Renal cortex interstitium (tissue), 11 donors: ENCODE data around the gene APBB2. TPM values are rescaled to one million over a fixed set of nuclear protein-coding genes. Genes with fewer than 3 reads are reported as not detected.
"Not testable (repeated sequence)": the region's sequence is repeated elsewhere in the genome, so short reads cannot be mapped to it uniquely, and the experiment has no call there.

ENCODE experiments used
- DNase-seq, 11 donors: peaks; one replicate each; pipeline ENCODE4 v3.0.0-alpha.2; 2013; ENCODE audit warnings: low read depth in 9 of 11, low spot score in 4 of 11; ENCODE audit errors: extremely low read depth in 1 of 11
- polyA plus RNA-seq, 3 donors: library from polyadenylated mRNA; unstranded; fragments of 120-200 nt; gene quantifications; one replicate each; pipeline ENCODE4 v1.2.1, GENCODE V29; 2013; ENCODE audit not compliant: insufficient read length in 3 of 3

The APBB2 gene
- polyA plus RNA-seq, 3 donors, result 53.1 to 59.3 (median 55.8) TPM

DNA sequence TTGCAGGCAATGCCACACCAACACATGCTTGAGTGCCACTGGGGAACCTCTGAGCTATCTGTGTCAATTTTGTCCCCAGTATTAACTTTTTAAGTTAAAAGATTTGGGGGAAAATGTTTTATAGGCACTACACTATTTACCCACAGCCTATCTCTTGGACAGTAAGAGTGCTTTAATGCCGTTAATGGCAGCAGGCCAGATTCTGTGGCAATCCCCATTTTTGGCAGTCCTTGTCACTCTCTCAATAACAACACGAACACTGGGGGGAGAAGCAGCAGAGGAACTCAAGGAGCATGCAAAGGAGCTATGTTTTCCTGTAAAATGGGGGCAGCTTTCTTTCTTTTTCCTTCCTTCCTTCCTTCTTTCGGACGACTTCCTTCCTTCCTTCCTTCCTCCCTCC lies 296.0 kb downstream of the APBB2 start:
- no peak for DNase-seq

DNA sequence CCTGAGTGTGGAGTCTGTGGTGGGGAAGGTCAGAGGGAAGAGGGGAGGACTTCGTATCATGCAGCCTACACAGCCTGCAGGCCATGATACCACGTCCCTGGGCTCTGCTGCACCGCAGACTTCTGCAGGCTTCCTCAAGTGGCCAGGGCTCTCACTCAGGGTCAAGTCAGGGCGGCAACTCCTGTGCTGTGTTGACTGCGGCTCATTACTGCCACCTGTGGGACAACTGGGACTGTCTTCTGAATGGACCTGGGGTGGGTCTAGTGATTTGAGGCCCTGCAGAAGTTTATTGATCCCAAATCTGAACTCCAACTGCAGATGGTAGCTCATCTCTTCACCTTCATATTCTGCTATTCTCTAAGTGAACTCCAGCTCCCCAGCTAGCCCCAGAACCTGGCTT lies 297.5 kb downstream of the APBB2 start:
- no peak for DNase-seq

DNA sequence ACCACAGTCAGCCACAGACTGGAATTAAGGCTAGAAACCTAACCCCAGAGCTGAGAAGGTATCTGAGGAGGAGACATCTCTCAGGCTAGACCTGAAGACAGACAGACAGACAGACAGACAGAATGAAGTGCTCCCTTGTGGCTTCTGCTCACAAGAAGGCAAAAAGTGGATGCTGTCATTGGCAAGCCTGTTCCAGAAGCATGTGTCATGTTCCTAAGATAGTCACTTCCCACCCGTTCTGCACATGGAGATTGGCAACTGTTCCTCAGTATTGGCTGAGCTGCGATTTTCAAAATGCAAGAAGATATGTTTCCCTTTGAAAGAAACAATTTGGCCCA lies 298.2 kb downstream of the APBB2 start:
- no peak for DNase-seq

DNA sequence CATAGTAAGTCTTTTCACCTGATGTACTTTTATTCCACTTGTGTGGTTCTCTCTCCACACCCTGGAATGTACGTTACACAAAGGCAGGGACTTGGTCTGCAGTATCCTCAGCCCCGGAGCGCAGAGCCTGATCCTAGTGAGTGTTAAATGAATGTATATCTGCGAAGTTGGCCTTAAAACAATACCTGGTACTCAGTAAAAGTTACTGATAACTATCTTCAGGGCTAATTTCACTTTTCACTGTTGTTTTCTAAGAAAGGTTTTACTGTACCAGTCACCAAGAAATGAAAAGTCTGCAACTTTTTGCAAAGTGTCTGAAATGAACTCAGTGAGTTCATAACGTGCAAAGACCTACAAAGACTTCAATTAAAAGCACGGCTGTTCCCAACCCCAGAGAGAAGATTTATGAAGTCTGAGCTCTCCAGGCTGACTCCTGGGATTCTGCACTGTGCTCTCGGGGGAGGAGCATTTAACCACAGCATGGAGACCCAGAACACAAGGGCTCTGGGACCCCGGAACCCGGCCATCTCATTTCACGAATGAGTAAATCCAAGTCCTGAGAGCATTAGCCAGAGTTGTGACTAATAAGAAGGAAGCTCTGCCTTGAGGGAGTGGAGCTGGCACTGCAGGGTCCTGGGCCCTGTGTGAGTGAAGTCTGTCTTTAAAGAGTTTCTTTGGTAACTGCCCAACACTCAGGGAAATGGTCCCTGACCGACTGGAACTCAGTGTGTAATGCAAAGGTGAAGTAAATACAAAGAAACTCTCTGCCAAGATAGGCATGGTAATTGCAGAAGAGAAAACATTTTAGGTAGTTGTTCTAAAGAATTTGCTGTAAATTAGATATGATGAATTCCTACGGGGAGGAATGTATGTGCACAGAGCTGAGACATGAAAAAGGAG lies 298.8 kb downstream of the APBB2 start:
- DNase-seq, result peak in 3 of 11 donors; percentile 24 to 33 (median 27)

DNA sequence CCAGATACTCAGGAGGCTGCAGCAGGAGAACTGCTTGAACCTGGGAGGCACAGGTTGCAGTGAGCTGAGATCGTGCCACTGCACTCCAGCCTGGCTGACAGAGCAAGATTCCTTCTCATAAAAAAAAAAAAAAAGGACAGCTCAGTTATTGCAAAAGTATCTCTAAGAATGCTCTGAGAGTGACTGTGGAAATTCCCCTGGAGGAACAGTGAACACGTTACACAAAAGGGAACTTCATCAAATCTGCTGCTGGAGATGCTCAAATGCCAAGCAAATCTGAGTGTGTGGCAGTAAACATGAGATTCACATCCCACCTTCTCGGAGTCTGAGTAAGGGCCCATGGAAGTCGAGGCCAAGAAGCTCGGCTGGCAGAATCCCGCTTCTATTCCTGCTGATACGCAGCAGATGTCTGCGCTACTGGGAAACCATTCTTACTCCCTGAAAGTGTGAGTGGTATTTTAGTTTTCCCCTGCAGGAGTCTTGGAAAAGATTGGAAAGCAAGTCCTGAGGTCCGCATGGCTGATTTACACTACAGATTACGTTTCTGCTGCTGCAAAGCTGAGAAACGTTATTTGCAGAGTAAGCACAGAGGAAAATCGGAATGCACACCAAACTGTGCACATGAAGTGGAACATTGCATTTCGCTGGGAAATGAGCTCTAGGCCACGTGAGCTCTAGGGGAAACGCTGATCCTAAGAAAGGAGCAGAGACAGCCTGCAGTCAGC lies 301.7 kb downstream of the APBB2 start:
- no peak for DNase-seq

DNA sequence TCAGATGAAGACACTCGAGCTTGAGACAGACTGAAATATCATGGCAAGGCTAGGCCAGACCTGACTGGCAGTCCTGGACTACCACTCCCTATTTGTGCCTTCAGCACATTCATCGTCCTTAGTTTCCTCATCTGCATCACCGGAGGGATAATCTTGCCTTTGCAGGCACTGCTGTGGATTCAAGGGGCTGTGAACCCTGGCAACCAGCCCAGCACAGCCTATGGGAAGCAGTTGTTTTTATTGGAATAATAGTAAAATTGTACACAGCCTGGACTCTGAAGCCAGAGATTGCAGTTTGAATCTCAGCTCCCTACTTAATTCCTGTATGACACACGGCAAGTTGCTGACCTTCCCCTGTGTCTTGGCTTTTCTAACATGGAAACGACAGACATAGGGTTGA lies 303.6 kb downstream of the APBB2 start:
- DNase-seq, result no peak

DNA sequence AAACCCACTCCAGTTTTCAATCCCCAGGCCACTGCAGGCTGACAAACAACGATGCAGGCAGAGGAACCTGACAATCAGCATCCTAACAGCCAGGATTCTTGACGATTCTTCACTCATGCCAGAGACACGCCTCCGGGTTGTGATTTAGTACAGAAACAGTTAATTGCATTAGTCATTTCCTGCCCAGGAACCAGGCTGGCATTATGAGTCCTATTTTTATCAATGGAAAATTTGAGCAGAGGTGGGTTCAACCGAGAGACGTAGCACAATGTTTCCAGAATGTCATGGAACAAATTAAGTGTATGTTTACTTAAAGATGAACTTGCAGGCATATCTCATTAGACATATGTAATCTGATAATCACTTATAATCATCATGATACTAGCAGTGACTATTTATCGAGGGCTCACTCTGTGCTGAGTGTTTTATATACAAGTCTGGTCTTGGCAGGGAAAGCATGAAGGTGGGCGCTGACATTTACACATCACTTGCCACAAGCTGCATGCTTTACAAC lies 304.9 kb downstream of the APBB2 start:
- no peak for DNase-seq

DNA sequence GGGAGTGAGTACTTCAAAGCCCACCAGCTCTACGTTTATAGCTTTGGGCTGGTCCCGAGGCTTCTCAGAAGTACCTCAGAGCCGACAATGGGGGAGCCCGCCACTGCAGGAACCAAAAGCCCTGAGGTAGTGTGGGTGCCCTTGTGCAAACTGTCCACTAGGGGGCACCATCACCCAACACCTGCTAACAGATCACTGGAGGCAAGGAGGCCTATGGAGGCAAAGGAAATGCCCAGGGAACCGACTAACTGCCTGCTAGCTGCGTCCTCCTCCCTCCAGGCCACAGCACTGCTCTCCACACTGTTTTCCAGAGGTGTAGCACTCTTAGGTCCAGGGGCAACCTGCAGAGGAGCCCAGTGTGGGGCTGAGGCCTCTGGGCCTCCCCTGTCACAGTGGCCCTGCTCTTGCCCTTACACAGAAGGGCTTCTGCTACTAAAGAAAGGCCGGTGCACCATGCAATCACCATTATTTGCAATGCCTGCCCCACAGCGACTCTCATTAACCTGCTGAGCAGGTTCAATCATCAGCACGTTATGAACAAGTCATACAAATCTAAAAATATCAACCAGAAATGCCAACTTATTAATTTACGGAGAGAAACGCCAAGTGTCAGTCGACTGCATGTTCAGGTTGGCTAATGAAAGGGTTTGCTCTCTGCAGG lies 305.5 kb downstream of the APBB2 start:
- peak in 8 of 11 donors; percentile 36 to 57 (median 46) for DNase-seq

DNA sequence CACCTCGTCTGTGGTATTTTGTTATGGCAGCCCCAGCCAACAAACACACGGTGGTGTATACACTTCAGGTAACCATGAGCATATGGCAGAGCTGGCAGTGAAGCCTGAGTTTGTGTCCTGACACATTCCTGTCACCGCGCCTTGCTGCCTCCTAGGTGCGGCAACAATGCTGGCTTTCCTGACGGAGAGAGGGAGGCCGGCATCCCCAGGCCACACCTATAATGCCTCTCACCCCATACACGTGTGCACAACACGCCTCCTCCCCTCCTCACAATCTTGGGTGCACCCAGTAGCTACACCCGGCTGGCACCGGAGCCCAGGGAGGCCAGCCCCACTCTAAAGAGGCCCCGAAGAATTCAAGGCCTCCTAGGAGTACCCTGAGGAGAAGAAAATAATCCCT lies 306.0 kb downstream of the APBB2 start:
- no peak for DNase-seq

DNA sequence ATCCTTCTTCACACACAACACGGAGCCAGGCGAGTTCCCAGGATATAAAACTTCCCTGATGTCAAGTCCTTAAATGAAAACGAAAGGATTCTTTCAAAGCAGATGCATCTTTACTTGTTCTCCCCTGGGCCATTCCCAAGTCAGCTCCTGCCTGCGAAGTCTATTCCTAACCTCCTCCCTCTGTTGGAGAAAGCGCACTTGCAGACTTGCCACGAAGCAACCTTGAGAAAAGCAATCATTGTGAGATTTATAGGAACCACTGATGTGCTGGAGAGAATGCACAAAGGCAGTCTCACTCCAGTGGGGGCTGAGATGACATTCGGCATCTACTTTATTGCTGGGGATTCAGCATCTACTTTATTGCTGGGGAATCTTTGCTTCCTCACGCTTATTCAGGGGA lies 308.9 kb downstream of the APBB2 start:
- no peak for DNase-seq

DNA sequence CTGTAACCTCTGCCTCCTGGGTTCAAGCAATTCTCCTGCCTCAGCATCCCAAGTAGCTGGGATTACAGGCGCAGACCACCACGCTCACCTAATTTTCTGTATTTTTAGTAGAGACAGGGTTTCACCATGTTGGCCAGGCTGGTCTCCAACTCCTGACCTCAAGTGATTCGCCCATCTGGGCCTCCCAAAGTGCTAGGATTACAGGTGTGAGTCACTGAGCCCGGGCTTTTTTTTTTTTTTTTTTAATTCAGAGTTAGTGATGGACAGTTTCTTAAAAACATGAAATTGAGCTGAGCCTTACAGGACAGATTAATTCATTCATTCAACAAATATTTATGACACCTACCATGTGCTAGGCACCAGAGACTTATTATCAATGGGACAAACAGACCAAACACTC lies 313.8 kb downstream of the APBB2 start:
- not testable (repeated sequence) for DNase-seq

DNA sequence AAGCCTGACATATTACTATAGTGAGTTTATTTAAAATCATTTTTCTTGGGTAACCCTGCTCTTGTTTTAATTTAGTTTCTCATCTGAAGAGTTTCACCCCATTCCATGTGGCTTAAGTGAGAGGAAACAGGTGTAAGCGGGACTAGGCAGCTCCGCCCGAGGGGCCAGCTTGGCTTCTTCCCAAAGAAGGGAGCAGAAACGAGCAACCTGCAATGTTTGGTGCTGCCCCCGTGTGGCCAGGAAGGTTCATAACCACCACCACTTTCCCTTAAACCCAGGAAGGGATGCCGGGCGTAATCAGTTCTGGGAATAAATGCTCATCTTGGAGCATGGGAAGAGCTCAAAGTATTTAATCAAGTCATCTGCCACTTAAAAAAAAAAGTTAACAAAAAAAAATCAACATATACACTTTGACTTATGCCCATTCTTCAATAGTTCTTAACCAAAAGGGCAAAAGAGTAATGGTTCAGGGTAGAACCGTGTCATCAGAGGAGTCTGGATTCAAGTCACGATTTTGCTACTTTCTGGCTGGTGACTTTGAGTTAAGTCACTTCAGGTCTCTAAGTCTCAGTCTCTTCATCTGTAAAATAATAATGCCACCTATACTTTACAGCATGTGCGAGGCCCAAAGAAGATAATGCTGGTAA lies 316.7 kb downstream of the APBB2 start:
- DNase-seq, result peak; percentile 35 to 73 (median 64)

DNA sequence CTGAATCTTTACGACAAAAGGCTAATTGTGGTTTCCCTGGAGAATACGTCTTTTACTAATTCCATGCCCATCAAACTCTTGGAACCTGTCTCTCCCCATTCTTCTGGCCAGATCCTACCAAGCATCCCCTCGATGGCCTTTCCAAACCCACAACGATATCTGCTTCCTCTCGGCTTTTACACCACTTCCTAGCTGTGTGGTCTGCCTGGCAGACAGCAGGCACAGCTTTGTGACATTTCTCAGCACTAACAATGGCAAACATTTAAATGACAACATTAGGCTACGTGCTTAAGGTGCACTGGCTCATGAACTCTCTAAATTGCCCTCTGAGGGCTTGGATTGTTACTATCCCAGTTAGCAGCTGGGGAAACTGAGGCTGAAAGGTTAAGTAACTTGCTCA lies 323.6 kb downstream of the APBB2 start:
- DNase-seq, result no peak

DNA sequence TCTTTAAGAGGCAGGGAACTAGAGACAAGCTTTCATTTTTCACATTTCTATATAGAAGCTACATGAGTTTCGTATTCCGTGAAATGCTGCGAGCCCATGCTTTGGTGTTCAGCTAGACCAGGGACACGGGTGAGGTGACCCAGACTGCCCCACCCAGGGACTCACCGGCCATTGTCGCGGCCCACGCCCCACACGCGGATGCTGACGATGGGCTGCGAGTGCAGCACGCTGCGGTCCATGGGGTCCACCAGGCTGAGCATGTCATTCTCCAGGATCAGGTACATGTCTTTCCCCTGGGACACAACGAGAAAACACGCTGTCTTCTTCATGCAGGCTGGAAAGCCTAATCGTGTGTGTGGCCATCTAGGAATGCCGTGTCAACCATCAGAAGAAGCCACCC lies 324.1 kb downstream of the APBB2 start:
- DNase-seq, result no peak

DNA sequence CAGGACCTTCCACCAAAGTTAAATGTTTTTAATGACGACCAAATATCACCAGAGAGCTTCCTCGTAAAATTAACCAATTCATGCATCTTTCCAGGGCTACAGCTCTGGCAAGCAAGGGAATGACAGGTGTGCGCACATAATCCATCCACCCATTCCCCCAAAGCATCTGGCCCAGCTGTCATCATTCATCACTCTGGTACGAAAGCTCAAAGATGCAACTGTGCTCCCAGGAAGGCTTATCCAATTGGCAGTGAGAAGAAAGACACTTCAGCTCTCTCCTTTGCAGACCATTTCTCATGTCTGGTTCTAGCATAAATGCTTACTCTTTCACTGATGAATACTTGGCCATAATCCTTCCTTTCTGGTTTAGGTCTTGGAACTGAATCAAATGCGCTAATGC lies 325.4 kb downstream of the APBB2 start:
- no peak for DNase-seq

DNA sequence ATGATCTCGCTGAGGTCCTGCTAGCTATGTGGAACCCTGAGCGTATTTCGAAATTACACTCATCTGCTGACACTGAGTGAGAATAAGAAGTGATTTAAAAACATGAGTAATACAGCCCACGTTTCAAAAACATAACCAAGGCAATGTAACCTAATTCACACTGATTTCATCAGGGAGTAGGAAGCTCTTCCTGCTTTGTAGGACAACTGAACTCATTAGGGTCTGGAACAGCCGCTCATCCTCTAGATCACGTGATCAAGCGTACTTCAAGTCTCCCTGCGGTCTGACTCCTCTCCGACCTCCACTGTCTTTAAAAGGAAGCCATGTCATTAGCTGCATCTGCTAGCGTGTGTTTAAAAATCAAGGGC lies 326.6 kb downstream of the APBB2 start:
- DNase-seq, result no peak

DNA sequence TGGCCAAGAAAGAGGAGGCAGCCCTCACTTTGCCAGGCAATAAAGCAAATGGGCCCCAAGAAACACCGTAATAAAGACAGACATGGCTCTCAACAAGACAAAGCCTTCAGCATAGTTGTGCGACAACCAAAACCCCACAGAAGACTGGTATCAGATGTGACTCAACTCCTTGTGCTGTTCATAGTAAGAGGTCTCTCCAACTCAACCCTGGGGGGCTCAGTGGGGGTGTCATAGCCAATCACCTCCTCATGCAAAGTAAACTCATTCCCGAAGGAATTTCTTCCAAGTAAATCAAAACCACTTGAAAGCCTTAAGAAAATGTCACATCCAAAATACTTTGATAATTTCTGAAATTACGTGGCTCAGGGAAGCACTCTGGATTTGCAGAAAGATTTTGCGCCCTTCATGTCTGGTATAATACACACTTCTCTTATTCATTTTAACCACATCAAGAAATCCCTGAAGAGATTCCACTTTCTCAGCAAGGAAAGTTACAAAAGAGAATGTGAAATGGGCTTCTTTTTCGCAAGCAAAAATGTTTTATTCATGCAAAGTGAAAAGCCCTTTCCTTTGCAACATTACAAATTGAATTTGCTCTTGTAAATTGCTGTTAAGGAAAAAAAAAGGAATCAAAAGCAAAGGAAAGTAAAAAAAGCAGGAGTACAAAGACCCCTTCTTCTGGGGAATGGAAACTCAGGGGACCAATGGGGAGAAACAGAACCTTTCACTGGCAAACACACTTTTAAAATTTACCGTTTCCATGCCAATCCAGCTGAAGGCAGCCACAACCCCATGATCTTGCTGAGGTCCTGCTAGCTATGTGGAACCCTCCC lies 327.2 kb downstream of the APBB2 start:
- no peak for DNase-seq

DNA sequence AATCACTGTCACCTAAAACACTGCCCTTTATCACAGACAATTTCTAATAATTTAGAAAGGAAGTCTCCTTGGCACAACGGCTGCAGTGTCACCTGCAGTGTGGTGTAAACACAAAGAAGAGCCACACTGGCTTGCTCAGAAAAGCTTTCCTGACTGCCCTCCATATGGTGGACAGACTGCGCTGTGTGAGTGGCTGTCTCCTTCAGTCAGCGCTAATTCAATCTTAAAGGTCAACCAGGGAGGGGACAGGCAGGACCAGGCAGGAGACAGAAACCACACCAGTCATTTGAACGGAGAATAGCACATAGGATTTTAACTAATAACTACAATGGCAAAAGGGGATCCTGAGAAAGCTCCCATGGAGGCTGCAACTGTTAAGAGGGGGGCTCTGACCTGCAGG lies 332.5 kb downstream of the APBB2 start:
- no peak for DNase-seq

DNA sequence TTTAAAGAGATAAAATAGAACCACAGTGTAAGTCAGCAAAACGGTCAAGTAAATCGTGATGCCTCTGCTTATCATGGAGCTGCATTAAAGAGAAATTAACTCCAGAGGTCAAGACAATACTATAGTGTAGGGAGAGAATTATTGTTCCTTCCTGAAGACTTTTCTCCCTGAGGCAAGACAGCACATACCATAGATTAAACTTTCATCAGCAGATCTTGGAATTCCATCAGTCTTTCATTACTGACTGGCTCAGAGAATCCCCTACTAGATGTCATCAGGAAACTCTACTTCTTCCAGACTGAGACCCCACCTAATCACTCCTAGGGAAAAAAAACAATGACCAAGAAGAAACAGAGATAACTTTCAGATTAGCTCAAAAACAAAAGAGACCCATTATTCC lies 333.2 kb downstream of the APBB2 start:
- DNase-seq, result no peak
